ENCODE data around the gene PRXL2A. TPM values are rescaled to one million over a fixed set of nuclear protein-coding genes. Genes with fewer than 3 reads are reported as not detected.

Gene PRXL2A
- total and polyA plus RNA-seq, 2 experiments from 2014 or later = 31.8 to 51.7 TPM

DNA sequence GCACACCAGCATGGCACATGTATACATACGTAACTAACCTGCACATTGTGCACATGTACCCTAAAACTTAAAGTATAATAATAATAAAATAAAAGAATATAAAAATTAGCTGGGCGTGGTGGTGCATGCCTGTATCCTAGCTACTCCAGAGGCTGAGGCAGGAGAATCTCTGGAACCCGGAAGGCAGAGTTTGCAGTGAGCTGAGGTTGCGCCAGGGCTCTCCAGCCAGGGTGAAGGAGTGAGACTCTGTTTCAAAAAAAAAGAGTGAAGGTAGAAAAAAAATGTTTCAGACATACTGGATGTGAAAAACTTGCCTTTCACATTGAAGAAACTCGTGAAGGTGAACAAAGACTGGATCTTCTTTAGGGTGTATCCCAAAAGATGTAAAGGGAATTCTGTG lies 72.5 kb downstream of the PRXL2A start:
- Mint-ChIP-seq H3K27ac (no peak overlapping the region), H3K36me3 (ENCODE audit: low read depth) (peaks cover 29% of the 10 kb centered on the region), H3K4me3 (no peak overlapping the region), H3K27me3 (ENCODE audit: insufficient read depth, low read depth, poor library complexity) (no peaks in the 10 kb centered on the region), H3K4me1 (peaks cover 50% of the 10 kb centered on the region), H3K9me3 (peaks cover 10% of the 10 kb centered on the region)
- no peak overlapping the region for H3K4me3 ChIP-seq
- H3K36me3 ChIP-seq (ENCODE audit: insufficient read depth) = no peaks in the 10 kb centered on the region
- peaks cover 92% of the 10 kb centered on the region for H3K79me2 ChIP-seq (replicated peaks; ENCODE audit: insufficient read depth)
- no peaks in the 10 kb centered on the region for H3K9me2 ChIP-seq (ENCODE audit: insufficient read depth)
- H4K20me1 ChIP-seq (replicated peaks; ENCODE audit: insufficient read depth) = peaks cover 34% of the 10 kb centered on the region; the same call in 1 of the 2 replicates
- H3F3A ChIP-seq (replicated peaks; ENCODE audit: low read depth) = no peaks in the 10 kb centered on the region
- no peak overlapping the region for H3K27ac ChIP-seq (ENCODE audit: low read depth)
- H2AFZ ChIP-seq = no peak overlapping the region
- no peak for TF ChIP-seq POLR2AphosphoS5 (IDR thresholded peaks at IDR 0.05; ENCODE audit: low read depth)
- TF ChIP-seq ZNF114 (CRISPR knock-in tag; IDR thresholded peaks at IDR 0.05) = no peak
- TF ChIP-seq, protein P1, sequence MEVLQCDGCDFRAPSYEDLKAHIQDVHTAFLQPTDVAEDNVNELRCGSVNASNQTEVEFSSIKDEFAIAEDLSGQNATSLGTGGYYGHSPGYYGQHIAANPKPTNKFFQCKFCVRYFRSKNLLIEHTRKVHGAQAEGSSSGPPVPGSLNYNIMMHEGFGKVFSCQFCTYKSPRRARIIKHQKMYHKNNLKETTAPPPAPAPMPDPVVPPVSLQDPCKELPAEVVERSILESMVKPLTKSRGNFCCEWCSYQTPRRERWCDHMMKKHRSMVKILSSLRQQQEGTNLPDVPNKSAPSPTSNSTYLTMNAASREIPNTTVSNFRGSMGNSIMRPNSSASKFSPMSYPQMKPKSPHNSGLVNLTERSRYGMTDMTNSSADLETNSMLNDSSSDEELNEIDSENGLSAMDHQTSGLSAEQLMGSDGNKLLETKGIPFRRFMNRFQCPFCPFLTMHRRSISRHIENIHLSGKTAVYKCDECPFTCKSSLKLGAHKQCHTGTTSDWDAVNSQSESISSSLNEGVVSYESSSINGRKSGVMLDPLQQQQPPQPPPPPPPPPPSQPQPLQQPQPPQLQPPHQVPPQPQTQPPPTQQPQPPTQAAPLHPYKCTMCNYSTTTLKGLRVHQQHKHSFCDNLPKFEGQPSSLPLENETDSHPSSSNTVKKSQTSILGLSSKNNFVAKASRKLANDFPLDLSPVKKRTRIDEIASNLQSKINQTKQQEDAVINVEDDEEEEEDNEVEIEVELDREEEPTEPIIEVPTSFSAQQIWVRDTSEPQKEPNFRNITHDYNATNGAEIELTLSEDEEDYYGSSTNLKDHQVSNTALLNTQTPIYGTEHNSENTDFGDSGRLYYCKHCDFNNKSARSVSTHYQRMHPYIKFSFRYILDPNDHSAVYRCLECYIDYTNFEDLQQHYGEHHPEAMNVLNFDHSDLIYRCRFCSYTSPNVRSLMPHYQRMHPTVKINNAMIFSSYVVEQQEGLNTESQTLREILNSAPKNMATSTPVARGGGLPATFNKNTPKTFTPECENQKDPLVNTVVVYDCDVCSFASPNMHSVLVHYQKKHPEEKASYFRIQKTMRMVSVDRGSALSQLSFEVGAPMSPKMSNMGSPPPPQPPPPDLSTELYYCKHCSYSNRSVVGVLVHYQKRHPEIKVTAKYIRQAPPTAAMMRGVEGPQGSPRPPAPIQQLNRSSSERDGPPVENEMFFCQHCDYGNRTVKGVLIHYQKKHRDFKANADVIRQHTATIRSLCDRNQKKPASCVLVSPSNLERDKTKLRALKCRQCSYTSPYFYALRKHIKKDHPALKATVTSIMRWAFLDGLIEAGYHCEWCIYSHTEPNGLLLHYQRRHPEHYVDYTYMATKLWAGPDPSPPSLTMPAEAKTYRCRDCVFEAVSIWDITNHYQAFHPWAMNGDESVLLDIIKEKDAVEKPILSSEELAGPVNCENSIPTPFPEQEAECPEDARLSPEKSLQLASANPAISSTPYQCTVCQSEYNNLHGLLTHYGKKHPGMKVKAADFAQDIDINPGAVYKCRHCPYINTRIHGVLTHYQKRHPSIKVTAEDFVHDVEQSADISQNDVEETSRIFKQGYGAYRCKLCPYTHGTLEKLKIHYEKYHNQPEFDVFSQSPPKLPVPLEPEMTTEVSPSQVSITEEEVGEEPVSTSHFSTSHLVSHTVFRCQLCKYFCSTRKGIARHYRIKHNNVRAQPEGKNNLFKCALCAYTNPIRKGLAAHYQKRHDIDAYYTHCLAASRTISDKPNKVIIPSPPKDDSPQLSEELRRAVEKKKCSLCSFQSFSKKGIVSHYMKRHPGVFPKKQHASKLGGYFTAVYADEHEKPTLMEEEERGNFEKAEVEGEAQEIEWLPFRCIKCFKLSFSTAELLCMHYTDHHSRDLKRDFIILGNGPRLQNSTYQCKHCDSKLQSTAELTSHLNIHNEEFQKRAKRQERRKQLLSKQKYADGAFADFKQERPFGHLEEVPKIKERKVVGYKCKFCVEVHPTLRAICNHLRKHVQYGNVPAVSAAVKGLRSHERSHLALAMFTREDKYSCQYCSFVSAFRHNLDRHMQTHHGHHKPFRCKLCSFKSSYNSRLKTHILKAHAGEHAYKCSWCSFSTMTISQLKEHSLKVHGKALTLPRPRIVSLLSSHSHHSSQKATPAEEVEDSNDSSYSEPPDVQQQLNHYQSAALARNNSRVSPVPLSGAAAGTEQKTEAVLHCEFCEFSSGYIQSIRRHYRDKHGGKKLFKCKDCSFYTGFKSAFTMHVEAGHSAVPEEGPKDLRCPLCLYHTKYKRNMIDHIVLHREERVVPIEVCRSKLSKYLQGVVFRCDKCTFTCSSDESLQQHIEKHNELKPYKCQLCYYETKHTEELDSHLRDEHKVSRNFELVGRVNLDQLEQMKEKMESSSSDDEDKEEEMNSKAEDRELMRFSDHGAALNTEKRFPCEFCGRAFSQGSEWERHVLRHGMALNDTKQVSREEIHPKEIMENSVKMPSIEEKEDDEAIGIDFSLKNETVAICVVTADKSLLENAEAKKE (CRISPR knock-in tag; IDR thresholded peaks at IDR 0.05) = no peak
- no peak for TF ChIP-seq CREB1 (CRISPR knock-in tag; IDR thresholded peaks at IDR 0.05; ENCODE audit: low read depth)
- no peak for TF ChIP-seq STAT1 (IDR thresholded peaks at IDR 0.05; ENCODE audit: unreplicated experiment)
- no peak for TF ChIP-seq EZH2phosphoT487 (IDR thresholded peaks at IDR 0.05; ENCODE audit: unreplicated experiment)
- TF ChIP-seq, protein P2, sequence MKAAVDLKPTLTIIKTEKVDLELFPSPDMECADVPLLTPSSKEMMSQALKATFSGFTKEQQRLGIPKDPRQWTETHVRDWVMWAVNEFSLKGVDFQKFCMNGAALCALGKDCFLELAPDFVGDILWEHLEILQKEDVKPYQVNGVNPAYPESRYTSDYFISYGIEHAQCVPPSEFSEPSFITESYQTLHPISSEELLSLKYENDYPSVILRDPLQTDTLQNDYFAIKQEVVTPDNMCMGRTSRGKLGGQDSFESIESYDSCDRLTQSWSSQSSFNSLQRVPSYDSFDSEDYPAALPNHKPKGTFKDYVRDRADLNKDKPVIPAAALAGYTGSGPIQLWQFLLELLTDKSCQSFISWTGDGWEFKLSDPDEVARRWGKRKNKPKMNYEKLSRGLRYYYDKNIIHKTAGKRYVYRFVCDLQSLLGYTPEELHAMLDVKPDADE (IDR thresholded peaks at IDR 0.05) = no peak
- no peak for TF ChIP-seq JUNB (IDR thresholded peaks at IDR 0.05; ENCODE audit: unreplicated experiment)
- TF ChIP-seq ZNF331 (CRISPR knock-in tag; IDR thresholded peaks at IDR 0.05; ENCODE audit: low read depth) = no peak
- TF ChIP-seq, protein P3, sequence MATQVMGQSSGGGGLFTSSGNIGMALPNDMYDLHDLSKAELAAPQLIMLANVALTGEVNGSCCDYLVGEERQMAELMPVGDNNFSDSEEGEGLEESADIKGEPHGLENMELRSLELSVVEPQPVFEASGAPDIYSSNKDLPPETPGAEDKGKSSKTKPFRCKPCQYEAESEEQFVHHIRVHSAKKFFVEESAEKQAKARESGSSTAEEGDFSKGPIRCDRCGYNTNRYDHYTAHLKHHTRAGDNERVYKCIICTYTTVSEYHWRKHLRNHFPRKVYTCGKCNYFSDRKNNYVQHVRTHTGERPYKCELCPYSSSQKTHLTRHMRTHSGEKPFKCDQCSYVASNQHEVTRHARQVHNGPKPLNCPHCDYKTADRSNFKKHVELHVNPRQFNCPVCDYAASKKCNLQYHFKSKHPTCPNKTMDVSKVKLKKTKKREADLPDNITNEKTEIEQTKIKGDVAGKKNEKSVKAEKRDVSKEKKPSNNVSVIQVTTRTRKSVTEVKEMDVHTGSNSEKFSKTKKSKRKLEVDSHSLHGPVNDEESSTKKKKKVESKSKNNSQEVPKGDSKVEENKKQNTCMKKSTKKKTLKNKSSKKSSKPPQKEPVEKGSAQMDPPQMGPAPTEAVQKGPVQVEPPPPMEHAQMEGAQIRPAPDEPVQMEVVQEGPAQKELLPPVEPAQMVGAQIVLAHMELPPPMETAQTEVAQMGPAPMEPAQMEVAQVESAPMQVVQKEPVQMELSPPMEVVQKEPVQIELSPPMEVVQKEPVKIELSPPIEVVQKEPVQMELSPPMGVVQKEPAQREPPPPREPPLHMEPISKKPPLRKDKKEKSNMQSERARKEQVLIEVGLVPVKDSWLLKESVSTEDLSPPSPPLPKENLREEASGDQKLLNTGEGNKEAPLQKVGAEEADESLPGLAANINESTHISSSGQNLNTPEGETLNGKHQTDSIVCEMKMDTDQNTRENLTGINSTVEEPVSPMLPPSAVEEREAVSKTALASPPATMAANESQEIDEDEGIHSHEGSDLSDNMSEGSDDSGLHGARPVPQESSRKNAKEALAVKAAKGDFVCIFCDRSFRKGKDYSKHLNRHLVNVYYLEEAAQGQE (IDR thresholded peaks at IDR 0.05; ENCODE audit: unreplicated experiment) = no peak
- TF ChIP-seq, protein P4, sequence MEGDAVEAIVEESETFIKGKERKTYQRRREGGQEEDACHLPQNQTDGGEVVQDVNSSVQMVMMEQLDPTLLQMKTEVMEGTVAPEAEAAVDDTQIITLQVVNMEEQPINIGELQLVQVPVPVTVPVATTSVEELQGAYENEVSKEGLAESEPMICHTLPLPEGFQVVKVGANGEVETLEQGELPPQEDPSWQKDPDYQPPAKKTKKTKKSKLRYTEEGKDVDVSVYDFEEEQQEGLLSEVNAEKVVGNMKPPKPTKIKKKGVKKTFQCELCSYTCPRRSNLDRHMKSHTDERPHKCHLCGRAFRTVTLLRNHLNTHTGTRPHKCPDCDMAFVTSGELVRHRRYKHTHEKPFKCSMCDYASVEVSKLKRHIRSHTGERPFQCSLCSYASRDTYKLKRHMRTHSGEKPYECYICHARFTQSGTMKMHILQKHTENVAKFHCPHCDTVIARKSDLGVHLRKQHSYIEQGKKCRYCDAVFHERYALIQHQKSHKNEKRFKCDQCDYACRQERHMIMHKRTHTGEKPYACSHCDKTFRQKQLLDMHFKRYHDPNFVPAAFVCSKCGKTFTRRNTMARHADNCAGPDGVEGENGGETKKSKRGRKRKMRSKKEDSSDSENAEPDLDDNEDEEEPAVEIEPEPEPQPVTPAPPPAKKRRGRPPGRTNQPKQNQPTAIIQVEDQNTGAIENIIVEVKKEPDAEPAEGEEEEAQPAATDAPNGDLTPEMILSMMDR (conservative IDR thresholded peaks at IDR 0.05; ENCODE audit: low read depth in 2 of 2) = no peak
- no peak for TF ChIP-seq EZH2 (IDR thresholded peaks at IDR 0.05; ENCODE audit: low read depth, unreplicated experiment)
- TF ChIP-seq NANOG (IDR thresholded peaks at IDR 0.05; ENCODE audit: borderline replicate concordance) = no peak
- no peaks in the 10 kb centered on the region for H3K27me3 ChIP-seq (ENCODE audit: insufficient read depth)
- no peak for ATAC-seq
- peaks cover 31% of the 10 kb centered on the region for H3K4me1 ChIP-seq (ENCODE audit: insufficient read depth)
- no peak overlapping the region for H3K4me2 ChIP-seq
- DNase-seq (ENCODE audit: low spot score) = no peak

All from GM23338 (cell line).